Smooth muscle cell (in vitro differentiated cells): ENCODE results near the gene EEPD1. TPM values are rescaled to one million over a fixed set of nuclear protein-coding genes. Genes with fewer than 3 reads are reported as not detected.

Experiments
- DNase-seq: peaks from one replicate; lab custom pipeline; 2025; ENCODE audit not compliant: unreplicated experiment; lab: John Stamatoyannopoulos, UW
- H2AFZ ChIP-seq: fragments of 200-600 bp; sonication (generic); 2 replicates; pipeline ENCODE4 v1.6.0; 2016; ENCODE audit warnings: antibody characterized with exemption, low read depth, mild to moderate bottlenecking
- H3F3A ChIP-seq: fragments of 200-600 bp; sonication (generic); 2 replicates; pipeline ENCODE4 v1.6.0; 2017; ENCODE audit warnings: antibody characterized with exemption, low read depth
- H3K27ac ChIP-seq: fragments of 200-600 bp; sonication (generic); 2 replicates; pipeline ENCODE4 v1.5.1; 2016; ENCODE audit warnings: low read depth, mild to moderate bottlenecking
- H3K27me3 ChIP-seq: fragments of 200-600 bp; sonication (generic); 2 replicates; pipeline ENCODE4 v1.6.1; 2016; ENCODE audit warnings: low read depth, mild to moderate bottlenecking
- H3K36me3 ChIP-seq: fragments of 200-600 bp; sonication (generic); 2 replicates; pipeline ENCODE4 v1.5.1; 2016; ENCODE audit warnings: low read depth
- H3K4me1 ChIP-seq: fragments of 200-600 bp; sonication (generic); 2 replicates; pipeline ENCODE4 v1.5.1; 2016; ENCODE audit warnings: low read depth
- H3K4me2 ChIP-seq: fragments of 200-600 bp; sonication (generic); 2 replicates; pipeline ENCODE4 v1.6.0; 2016; ENCODE audit warnings: mild to moderate bottlenecking
- H3K4me3 ChIP-seq: fragments of 200-600 bp; sonication (generic); 2 replicates; pipeline ENCODE4 v1.5.1; 2016; ENCODE audit warnings: mild to moderate bottlenecking
- H3K79me2 ChIP-seq: fragments of 200-600 bp; sonication (generic); 2 replicates; pipeline ENCODE4 v1.6.0; 2016; ENCODE audit warnings: low read depth, mild to moderate bottlenecking
- H3K9ac ChIP-seq: fragments of 200-600 bp; sonication (generic); 2 replicates; pipeline ENCODE4 v1.6.0; 2016; ENCODE audit warnings: low read depth
- H3K9me3 ChIP-seq: fragments of 200-600 bp; sonication (generic); replicated peaks from 2 replicates; pipeline ENCODE4 v1.5.1; 2016; ENCODE audit warnings: low read depth
- H4K20me1 ChIP-seq: fragments of 200-600 bp; sonication (generic); 2 replicates; pipeline ENCODE4 v1.6.0; 2016; ENCODE audit warnings: low read depth
- CTCF ChIP-seq: fragments of 200-600 bp; sonication (generic); IDR thresholded peaks from 2 replicates; pipeline ENCODE4 v1.5.1; 2017; ENCODE audit warnings: borderline replicate concordance, mild to moderate bottlenecking, antibody characterized with exemption; ENCODE audit not compliant: insufficient read depth, poor library complexity, severe bottlenecking
- WGBS: methylation state at CpG from one replicate; pipeline ENCODE4 v1.1.7; 2016; ENCODE audit warnings: low lambda C conversion rate; 5-methylcytosine and 5-hydroxymethylcytosine counted together
- polyA plus RNA-seq: library from polyadenylated mRNA; unstranded; fragments of >200 nt; fragmentation: Nextera tagmentation; extraction: Ambion mirVana; gene quantifications from 2 replicates; pipeline ENCODE4 v1.2.1, GENCODE V29; 2016
- total RNA-seq: library from RNA; depleted of rRNA; stranded (reverse); fragments of >200 nt; gene quantifications from 2 replicates; pipeline ENCODE4 v1.2.3, GENCODE V29; 2014

The EEPD1 gene
- total and polyA plus RNA-seq, 2 experiments from 2014 or later: 1.5 TPM

DNA sequence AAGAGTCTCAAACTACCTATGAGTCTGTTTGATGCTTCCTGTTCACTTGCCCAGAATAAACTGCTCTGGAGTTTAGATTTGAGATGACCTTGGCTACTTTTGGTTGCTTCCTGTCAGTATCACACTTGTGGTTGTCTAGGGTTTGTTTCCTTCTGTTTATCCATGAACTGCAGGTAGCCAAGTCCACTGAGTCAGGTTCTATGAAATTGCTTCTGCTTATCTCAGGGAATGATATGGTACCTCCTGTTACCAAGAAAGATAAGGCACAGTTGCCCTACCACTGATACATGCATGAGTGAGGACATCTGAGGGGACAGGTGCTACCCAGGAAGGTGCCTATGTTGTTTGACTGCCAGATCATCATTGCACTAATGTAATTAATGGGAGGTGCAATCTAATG, 15.8 kb upstream of the EEPD1 start:
- Histone ChIP-seq H3F3A (no peaks in the 10 kb centered on the region), H3K4me1 (no peaks in the 10 kb centered on the region), H3K27me3 (no peaks in the 10 kb centered on the region), H3K4me3 (no peak overlapping the region), H3K36me3 (no peaks in the 10 kb centered on the region), H3K27ac (no peak overlapping the region), H4K20me1 (no peaks in the 10 kb centered on the region), H3K9ac (no peak overlapping the region), H3K4me2 (no peak overlapping the region), H2AFZ (no peak overlapping the region), H3K79me2 (no peaks in the 10 kb centered on the region), H3K9me3 (no peaks in the 10 kb centered on the region)
- no peak for DNase-seq
- no peak for TF ChIP-seq CTCF

DNA sequence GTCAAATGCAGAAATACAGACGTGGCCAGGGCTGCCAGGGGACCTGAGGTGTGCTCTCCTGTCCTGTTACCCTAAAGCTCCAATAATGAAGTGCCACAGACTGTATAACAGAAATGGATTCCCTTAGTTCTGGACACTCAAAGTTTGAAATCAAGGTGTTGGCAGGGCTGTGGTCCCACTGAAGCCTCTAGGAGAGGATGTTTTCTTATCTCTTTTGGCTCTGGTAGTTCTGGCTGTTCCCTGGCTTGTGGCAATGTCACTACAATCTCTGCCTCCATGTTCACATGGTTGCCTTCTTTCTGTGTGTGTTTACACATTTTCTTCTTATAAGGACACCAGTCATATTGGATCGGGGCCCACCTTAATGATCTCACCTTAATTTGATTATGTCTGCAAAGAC, 15.3 kb upstream of the EEPD1 start:
- Histone ChIP-seq H4K20me1 (no peaks in the 10 kb centered on the region), H3K9ac (no peak overlapping the region), H3K27me3 (no peaks in the 10 kb centered on the region), H3K36me3 (no peaks in the 10 kb centered on the region), H3K4me2 (no peak overlapping the region), H3K79me2 (no peaks in the 10 kb centered on the region), H2AFZ (no peak overlapping the region), H3K9me3 (no peaks in the 10 kb centered on the region), H3K4me1 (no peaks in the 10 kb centered on the region), H3K4me3 (no peak overlapping the region), H3K27ac (no peak overlapping the region), H3F3A (no peaks in the 10 kb centered on the region)
- DNase-seq: no peak
- no peak for TF ChIP-seq CTCF
- WGBS: 91% methylated on average over 2 of the region's 2 CpGs

DNA sequence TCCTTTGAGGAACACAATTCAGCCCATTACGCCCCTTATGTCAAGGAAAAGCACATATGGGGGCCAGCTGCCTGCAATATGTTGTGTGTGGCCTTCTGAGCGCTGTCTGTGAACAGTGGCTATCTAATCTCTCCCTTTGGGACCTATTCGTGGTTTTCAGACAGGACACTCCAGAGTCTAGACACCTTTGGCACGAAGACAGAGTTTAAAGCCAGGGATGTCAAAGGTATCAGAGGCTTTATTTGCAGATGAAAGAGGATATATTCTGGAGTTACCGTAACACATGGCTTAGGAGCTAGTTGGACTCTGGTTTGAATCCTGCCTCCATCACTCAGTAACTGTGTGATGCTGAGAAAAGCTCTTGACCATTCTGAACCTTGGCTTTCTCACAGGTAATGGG, 14.8 kb upstream of the EEPD1 start:
- H3K4me1 ChIP-seq: no peaks in the 10 kb centered on the region
- no peak overlapping the region for H3K4me3 ChIP-seq
- H3K36me3 ChIP-seq: no peaks in the 10 kb centered on the region
- H3K9me3 ChIP-seq: no peaks in the 10 kb centered on the region
- H4K20me1 ChIP-seq: no peaks in the 10 kb centered on the region
- H3K27me3 ChIP-seq: no peaks in the 10 kb centered on the region
- H2AFZ ChIP-seq: no peak overlapping the region
- DNase-seq: no peak
- WGBS: 88% methylated on average over 5 of the region's 5 CpGs
- H3F3A ChIP-seq: no peaks in the 10 kb centered on the region
- H3K4me2 ChIP-seq: no peak overlapping the region
- no peak overlapping the region for H3K27ac ChIP-seq
- no peak overlapping the region for H3K9ac ChIP-seq
- H3K79me2 ChIP-seq: no peaks in the 10 kb centered on the region
- no peak for TF ChIP-seq CTCF

GRCh38 chr7:36141351-36141750, 11.7 kb upstream of the EEPD1 start:
- H3K4me1 ChIP-seq: no peaks in the 10 kb centered on the region
- no peak overlapping the region for H2AFZ ChIP-seq
- no peak overlapping the region for H3K9ac ChIP-seq
- no peaks in the 10 kb centered on the region for H3K79me2 ChIP-seq
- no peak overlapping the region for H3K4me3 ChIP-seq
- no peak overlapping the region for H3K4me2 ChIP-seq
- WGBS: 79% methylated on average over 1 of the region's 1 CpG
- no peak for DNase-seq
- H3K27me3 ChIP-seq: no peaks in the 10 kb centered on the region
- H3K9me3 ChIP-seq: no peaks in the 10 kb centered on the region
- no peak for TF ChIP-seq CTCF
- H4K20me1 ChIP-seq: no peaks in the 10 kb centered on the region
- no peaks in the 10 kb centered on the region for H3F3A ChIP-seq
- H3K36me3 ChIP-seq: no peaks in the 10 kb centered on the region
- no peak overlapping the region for H3K27ac ChIP-seq
